HUES48 (cell line): ENCODE data around the gene FOXK1.

ENCODE experiments used
- H3K27ac ChIP-seq: one replicate; pipeline ENCODE4 v1.7.0; 2013; ENCODE audit warnings: low read depth, low read length, inconsistent platforms
- H3K27me3 ChIP-seq: 2 replicates; pipeline ENCODE4 v1.6.1; 2013; ENCODE audit warnings: mild to moderate bottlenecking, low read length; ENCODE audit not compliant: control insufficient read depth, insufficient read depth
- H3K36me3 ChIP-seq: 2 replicates; pipeline ENCODE4 v1.6.1; 2013; ENCODE audit warnings: low read length; ENCODE audit not compliant: control insufficient read depth, insufficient read depth
- H3K4me1 ChIP-seq: 2 replicates; pipeline ENCODE4 v1.6.1; 2013; ENCODE audit warnings: mild to moderate bottlenecking, low read length; ENCODE audit not compliant: control insufficient read depth, insufficient read depth
- H3K4me3 ChIP-seq: 2 replicates; pipeline ENCODE4 v1.5.1; 2013; ENCODE audit warnings: mild to moderate bottlenecking, low read depth, low read length
- H3K9ac ChIP-seq: 2 replicates; pipeline ENCODE4 v1.6.1; 2013; ENCODE audit warnings: mild to moderate bottlenecking, low read depth, low read length, moderate library complexity
- H3K9me3 ChIP-seq: 2 replicates; pipeline ENCODE4 v1.6.1; 2013; ENCODE audit warnings: low read length; ENCODE audit not compliant: control insufficient read depth, insufficient read depth

The FOXK1 gene

DNA sequence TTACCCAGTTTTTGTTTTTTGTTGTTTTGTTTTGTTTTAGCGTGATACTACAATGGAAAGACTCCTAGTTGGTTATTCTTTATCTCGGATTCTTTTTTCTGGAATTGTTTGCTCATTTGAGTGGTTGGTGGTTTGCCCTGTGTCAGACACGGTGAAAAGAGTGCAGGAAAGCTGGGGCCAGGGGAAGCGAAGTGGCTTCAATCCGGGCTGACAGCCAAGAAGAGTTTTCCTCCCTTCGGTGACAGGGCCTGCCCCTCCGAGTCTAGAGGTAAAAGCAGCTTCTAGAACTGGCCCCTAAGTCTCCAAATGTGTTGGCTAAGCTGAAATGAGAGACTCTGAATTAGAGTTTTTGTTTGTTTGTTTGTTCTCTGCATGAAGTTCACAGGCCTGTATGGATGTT, 87.7 kb downstream of the FOXK1 start:
- Histone ChIP-seq H3K9ac (no peak overlapping the region), H3K27ac (no peak overlapping the region), H3K36me3 (no peaks in the 10 kb centered on the region)

GRCh38 chr7:4770886-4771285, 88.8 kb downstream of the FOXK1 start:
- Histone ChIP-seq H3K27ac (no peak overlapping the region), H3K27me3 (no peaks in the 10 kb centered on the region), H3K36me3 (no peaks in the 10 kb centered on the region), H3K4me1 (0 out of 2 replicates have a peak, but pooled peaks cover 4% of the 10 kb centered on the region), H3K9me3 (no peaks in the 10 kb centered on the region), H3K9ac (no peak overlapping the region), H3K4me3 (no peak overlapping the region)

More for the DNA sequence above, 87.7 kb downstream of the FOXK1 start:
- Histone ChIP-seq H3K9me3 (no peaks in the 10 kb centered on the region), H3K27me3 (no peaks in the 10 kb centered on the region), H3K4me1 (0 out of 2 replicates have a peak, but pooled peaks cover 4% of the 10 kb centered on the region), H3K4me3 (no peak overlapping the region)

DNA sequence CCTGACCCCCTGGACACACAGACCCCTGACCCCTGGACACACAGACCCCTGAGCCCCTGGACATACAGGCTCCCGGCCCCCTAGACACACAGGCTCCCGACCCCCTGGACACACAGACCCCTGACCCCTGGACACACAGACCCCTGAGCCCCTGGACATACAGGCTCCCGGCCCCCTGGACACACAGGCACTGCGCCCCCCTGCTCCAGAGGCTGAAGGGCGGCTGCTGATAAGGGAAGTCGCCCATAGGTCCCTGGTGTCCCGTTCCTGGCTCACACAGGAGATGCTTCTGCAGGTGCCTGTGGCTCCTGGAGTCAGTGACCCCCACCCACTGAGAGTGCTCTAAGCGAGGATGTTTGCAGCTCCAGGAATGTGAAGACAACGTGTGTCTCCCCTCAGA, 89.6 kb downstream of the FOXK1 start:
- H3K4me3 ChIP-seq = no peak overlapping the region
- H3K36me3 ChIP-seq = no peaks in the 10 kb centered on the region
- no peaks in the 10 kb centered on the region for H3K9me3 ChIP-seq
- 0 out of 2 replicates have a peak, but pooled peaks cover 4% of the 10 kb centered on the region for H3K4me1 ChIP-seq
- H3K27me3 ChIP-seq = no peaks in the 10 kb centered on the region
- H3K27ac ChIP-seq = no peak overlapping the region
- H3K9ac ChIP-seq = no peak overlapping the region

DNA sequence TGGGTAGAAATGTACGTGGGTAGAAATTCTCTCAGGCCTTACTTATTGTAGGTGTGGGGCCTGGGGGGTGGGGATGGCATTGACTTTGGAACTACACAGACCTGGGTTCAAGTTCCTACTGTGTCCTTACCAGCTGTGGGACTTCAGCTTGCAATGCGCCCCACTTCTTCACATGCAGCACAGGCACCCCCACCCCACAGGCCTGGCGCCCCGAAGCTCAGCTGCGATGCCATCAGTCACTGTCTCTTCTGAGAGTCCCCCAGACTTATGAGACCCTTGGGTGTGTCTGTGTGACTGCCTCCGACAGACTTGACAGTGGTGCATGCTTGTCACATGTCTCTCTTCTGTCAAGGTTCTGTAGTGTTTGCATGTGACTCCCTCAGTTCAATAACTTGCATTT, 90.2 kb downstream of the FOXK1 start:
- Histone ChIP-seq H3K4me1 (0 out of 2 replicates have a peak, but pooled peaks cover 4% of the 10 kb centered on the region), H3K9me3 (no peaks in the 10 kb centered on the region), H3K9ac (no peak overlapping the region), H3K27me3 (no peaks in the 10 kb centered on the region), H3K27ac (no peak overlapping the region), H3K4me3 (no peak overlapping the region), H3K36me3 (no peaks in the 10 kb centered on the region)

- H3K36me3 ChIP-seq = no peaks in the 10 kb centered on the region
- 0 out of 2 replicates have a peak, but pooled peaks cover 4% of the 10 kb centered on the region for H3K4me1 ChIP-seq
- no peaks in the 10 kb centered on the region for H3K9me3 ChIP-seq
- H3K4me3 ChIP-seq = no peak overlapping the region
- no peak overlapping the region for H3K27ac ChIP-seq
- H3K27me3 ChIP-seq = no peaks in the 10 kb centered on the region
- H3K9ac ChIP-seq = no peak overlapping the region
Measured at GRCh38 chr7:4774007-4774406, 91.9 kb downstream of the FOXK1 start.

DNA sequence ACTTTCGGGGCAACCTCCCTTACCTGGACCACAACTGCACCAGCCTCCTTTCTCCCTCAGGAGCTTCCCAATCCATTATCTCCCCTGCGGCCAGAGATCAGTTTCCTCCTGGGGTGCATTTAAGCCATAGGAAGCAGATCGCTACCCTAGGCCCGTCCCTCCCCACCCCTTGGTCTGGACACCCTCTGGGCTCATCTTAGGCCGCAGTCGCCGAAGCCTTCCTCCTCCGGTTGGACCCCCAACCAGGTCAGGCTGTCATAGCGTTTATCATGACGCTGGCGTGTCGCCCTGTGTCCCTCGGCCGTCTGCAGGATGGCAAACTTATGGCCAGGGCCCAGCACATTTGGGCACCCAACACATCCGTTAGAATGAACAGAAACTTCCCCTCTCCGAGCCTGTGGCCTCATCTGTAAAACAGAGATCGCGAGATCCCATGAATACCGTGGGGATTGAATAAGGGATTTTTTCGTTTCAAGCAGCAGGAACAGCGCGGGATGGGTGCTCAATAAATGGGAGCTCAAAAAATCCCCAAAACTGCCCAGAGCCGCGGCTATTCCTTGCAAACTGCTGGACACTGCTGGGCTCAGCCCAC, 92.7 kb downstream of the FOXK1 start:
- no peaks in the 10 kb centered on the region for H3K27me3 ChIP-seq
- H3K4me1 ChIP-seq = 0 out of 2 replicates have a peak, but pooled peaks cover 4% of the 10 kb centered on the region
- peak overlapping the region; percentile 84 for H3K4me3 ChIP-seq
- peak overlapping the region; percentile 70 for H3K9ac ChIP-seq
- H3K27ac ChIP-seq = peak overlapping the region; percentile 85
- H3K36me3 ChIP-seq = no peaks in the 10 kb centered on the region
- no peaks in the 10 kb centered on the region for H3K9me3 ChIP-seq

- Histone ChIP-seq H3K27ac (peak within 1 kb of the TSS; percentile 85), H3K36me3 (no peaks in the 10 kb centered on the region), H3K9ac (peak within 1 kb of the TSS; percentile 70), H3K9me3 (no peaks in the 10 kb centered on the region), H3K27me3 (no peaks in the 10 kb centered on the region), H3K4me3 (peak within 1 kb of the TSS; percentile 84), H3K4me1 (0 out of 2 replicates have a peak, but pooled peaks cover 4% of the 10 kb centered on the region)
Measured at GRCh38 chr7:4775250-4775847, 93.3 kb downstream of the FOXK1 start, which contains the start of gene AP5Z1. AP5Z1 (plus strand) TSS chr7:4775623; CDS start chr7:4775716, 93 bp downstream.

DNA sequence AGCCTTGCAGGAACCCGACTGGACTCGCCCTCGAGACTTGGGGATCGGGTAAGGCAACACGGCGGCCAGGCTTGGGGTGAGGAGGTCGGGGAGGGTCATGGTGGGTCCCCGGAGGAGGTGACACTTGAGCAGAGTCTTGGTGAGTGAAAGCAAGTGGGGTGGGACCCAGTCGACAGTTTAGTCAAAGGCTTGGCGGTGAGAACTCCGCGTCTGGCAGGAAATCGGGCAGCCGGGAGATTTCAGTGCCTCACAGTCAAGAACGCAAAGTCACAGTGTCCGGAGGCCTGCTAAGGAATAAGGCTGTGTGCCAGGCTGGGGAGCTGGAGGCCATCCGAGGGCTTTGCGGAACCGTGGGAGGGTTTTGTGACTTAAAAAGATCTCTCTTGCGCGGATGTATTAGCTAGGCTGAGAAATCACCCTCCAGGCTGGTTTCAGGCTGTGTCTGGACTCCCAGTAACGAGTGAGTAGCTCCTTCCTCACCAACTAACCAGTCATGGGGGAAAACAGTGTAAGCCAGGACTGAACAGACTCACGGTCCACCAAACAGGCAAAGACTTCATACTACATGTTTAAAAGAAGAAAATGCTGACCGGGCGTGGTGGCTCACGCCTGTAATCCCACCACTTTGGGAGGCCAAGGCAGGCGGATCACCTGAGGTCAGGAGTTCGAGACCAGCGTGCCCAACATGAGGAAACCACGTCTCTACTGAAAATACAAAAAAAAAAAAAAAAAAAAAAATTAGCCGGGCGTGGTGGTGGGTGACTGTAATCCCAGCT, 93.9 kb downstream of the FOXK1 start:
- Histone ChIP-seq H3K4me3 (peak overlapping the region; percentile 84), H3K36me3 (peaks cover under 1% of the 10 kb centered on the region), H3K27me3 (no peaks in the 10 kb centered on the region), H3K9ac (peak overlapping the region; percentile 70), H3K4me1 (0 out of 2 replicates have a peak, but pooled peaks cover 4% of the 10 kb centered on the region), H3K27ac (peak overlapping the region; percentile 50), H3K9me3 (no peaks in the 10 kb centered on the region)

GRCh38 chr7:4779118-4779517, 97.0 kb downstream of the FOXK1 start:
- Histone ChIP-seq H3K27ac (no peak overlapping the region), H3K27me3 (no peaks in the 10 kb centered on the region), H3K9ac (no peak overlapping the region), H3K36me3 (peaks cover 27% of the 10 kb centered on the region), H3K4me1 (0 out of 2 replicates have a peak, but pooled peaks cover 4% of the 10 kb centered on the region), H3K4me3 (no peak overlapping the region), H3K9me3 (no peaks in the 10 kb centered on the region)

GRCh38 chr7:4781366-4782069, 99.4 kb downstream of the FOXK1 start:
- no peaks in the 10 kb centered on the region for H3K4me1 ChIP-seq
- H3K27ac ChIP-seq = no peak overlapping the region
- no peaks in the 10 kb centered on the region for H3K27me3 ChIP-seq
- no peaks in the 10 kb centered on the region for H3K9me3 ChIP-seq
- peaks cover 41% of the 10 kb centered on the region for H3K36me3 ChIP-seq
- no peak overlapping the region for H3K4me3 ChIP-seq
- H3K9ac ChIP-seq = no peak overlapping the region
